Left lung (tissue), 10 donors: ENCODE results near the gene PIBF1. TPM values are rescaled to one million over a fixed set of nuclear protein-coding genes. Genes with fewer than 3 reads are reported as not detected.

Experiments used
- ATAC-seq: fragments of 200-7000 bp; cut with Tn5 transposase; one replicate; pipeline ENCODE4 v1.9.1; 2020; ENCODE audit warnings: moderate library complexity
- DNase-seq, 4 donors: peaks; one replicate each; pipeline ENCODE4 v3.0.0-alpha.2; 2013 to 2020
- H3K27ac ChIP-seq, 2 donors: fragments of 200-600 bp; sonication (generic) in 1 of 2; one replicate each; pipeline versions ENCODE4 v1.5.0 to v1.8.0; 2020 to 2021
- H3K27me3 ChIP-seq, 2 donors: fragments of 200-600 bp; sonication (generic) in 1 of 2; one replicate each; pipeline versions ENCODE4 v1.5.0 to v1.8.0; 2020 to 2021
- H3K36me3 ChIP-seq, 2 donors: fragments of 200-600 bp; sonication (generic) in 1 of 2; one replicate each; pipeline versions ENCODE4 v1.5.0 to v1.8.0; 2020 to 2021
- H3K4me1 ChIP-seq, 2 donors: fragments of 200-600 bp; one replicate each; pipeline ENCODE4 v1.8.0; 2021
- H3K4me3 ChIP-seq, 2 donors: fragments of 200-600 bp; sonication (generic) in 1 of 2; one replicate each; pipeline versions ENCODE4 v1.5.0 to v1.8.0; 2020 to 2021; ENCODE audit warnings: mild to moderate bottlenecking in 1 of 2
- H3K9me3 ChIP-seq, 2 donors: fragments of 200-600 bp; sonication (generic) in 1 of 2; one replicate each; pipeline versions ENCODE4 v1.5.0 to v1.8.0; 2020 to 2021
- CTCF ChIP-seq, 2 donors: fragments of 200-600 bp; sonication (generic) in 1 of 2; IDR thresholded peaks; one replicate each; pipeline versions ENCODE4 v1.5.0 to v1.8.0; 2021; ENCODE audit warnings: antibody characterized with exemption in 2 of 2
- intact Hi-C, 2 donors: fragments of 100-400 bp; cut with DNase I; formaldehyde crosslinking; loops; one replicate each; pipeline versions ENCODE4 v1.11.2 to v1.14.2; 2022
- polyA plus RNA-seq, 6 donors: library from polyadenylated mRNA; unstranded; fragments of 120-200 nt; gene quantifications; one replicate each; pipeline ENCODE4 v1.2.1, GENCODE V29; 2013; ENCODE audit not compliant: insufficient read length in 6 of 6
- total RNA-seq, 2 donors: library from RNA; stranded (reverse); fragmentation: NEBNext Ultra II Directional; extraction: Animal tissue kit (Norgen Biotek cat#: 25700); gene quantifications; one replicate each; pipeline ENCODE4 v1.2.1, GENCODE V29; 2021
- donor health status: DM: no; HTN: yes; CAD: no.
- donor health status: DM: no; HTN: no; CAD: no.

PIBF1 gene
- total and polyA plus RNA-seq, 8 donors: 20.7 to 52.6 (median 41.4) TPM

DNA sequence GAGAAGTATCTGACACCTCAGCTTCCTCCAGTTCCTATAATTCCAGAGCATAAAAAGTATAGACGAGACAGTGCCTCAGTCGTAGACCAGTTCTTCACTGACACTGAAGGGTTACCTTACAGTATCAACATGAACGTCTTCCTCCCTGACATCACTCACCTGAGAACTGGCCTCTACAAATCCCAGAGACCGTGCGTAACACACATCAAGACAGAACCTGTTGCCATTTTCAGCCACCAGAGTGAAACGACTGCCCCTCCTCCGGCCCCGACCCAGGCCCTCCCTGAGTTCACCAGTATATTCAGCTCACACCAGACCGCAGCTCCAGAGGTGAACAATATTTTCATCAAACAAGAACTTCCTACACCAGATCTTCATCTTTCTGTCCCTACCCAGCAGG is 279.9 kb downstream of the PIBF1 start:
- H3K4me3 ChIP-seq: peak overlapping the region in 1 of 2 donors; percentile 73
- no peaks in the 10 kb centered on the region for H3K9me3 ChIP-seq
- peaks cover 6 to 32% of the 10 kb centered on the region in 2 donors for H3K27me3 ChIP-seq
- no peak for TF ChIP-seq CTCF (IDR thresholded peaks at IDR 0.05)
- DNase-seq (peak in 1 of 4 donors; percentile 54), ATAC-seq (peak; percentile 2)
- H3K4me1 ChIP-seq: peaks cover under 1 to 32% of the 10 kb centered on the region in 2 donors
- intact Hi-C loops: no loop called here
- H3K27ac ChIP-seq: peak overlapping the region; percentile 88 to 89
- H3K36me3 ChIP-seq: peaks cover 0 to 19% of the 10 kb centered on the region in 2 donors

DNA sequence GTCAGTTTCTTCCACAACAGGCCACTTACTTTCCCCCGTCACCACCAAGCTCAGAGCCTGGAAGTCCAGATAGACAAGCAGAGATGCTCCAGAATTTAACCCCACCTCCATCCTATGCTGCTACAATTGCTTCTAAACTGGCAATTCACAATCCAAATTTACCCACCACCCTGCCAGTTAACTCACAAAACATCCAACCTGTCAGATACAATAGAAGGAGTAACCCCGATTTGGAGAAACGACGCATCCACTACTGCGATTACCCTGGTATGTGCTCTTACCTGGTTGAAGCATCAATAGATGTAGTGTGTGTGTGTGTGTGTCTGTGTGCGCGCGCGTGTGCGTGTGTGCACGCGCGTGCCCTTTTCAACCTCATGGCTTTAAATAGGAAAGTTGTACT is 280.5 kb downstream of the PIBF1 start:
- Histone ChIP-seq H3K27ac (peak overlapping the region; percentile 88 to 89), H3K36me3 (peaks cover 0 to 20% of the 10 kb centered on the region in 2 donors), H3K4me1 (peaks cover 0 to 32% of the 10 kb centered on the region in 2 donors), H3K4me3 (peak overlapping the region in 1 of 2 donors; percentile 73), H3K9me3 (no peaks in the 10 kb centered on the region), H3K27me3 (peaks cover 2 to 28% of the 10 kb centered on the region in 2 donors)
- TF ChIP-seq CTCF (IDR thresholded peaks at IDR 0.05): no peak
- DNase-seq (peak in 1 of 4 donors; percentile 15), ATAC-seq (no peak)
- intact Hi-C loops: no loop called here

DNA sequence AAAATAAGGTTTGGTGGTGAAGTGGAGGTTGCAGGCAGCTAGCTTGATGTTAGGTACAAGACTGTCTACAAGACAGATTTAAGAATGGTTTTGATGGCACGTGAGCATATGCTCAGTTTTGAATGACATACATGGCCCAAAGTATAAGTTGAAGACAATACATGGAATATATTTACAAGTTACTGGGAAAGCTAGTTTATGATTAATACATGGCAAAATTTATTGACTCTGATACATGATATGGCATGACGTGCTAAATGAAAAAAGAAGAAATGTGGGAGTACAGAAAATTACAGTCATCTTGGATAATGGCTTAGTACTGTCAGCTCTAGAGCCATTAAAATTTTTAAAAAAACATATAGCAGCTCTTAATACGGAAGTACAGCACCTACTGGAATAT is 281.2 kb downstream of the PIBF1 start:
- no peak for TF ChIP-seq CTCF (IDR thresholded peaks at IDR 0.05)
- H3K27ac ChIP-seq: peak overlapping the region; percentile 45 to 88
- intact Hi-C loops: no loop called here

DNA sequence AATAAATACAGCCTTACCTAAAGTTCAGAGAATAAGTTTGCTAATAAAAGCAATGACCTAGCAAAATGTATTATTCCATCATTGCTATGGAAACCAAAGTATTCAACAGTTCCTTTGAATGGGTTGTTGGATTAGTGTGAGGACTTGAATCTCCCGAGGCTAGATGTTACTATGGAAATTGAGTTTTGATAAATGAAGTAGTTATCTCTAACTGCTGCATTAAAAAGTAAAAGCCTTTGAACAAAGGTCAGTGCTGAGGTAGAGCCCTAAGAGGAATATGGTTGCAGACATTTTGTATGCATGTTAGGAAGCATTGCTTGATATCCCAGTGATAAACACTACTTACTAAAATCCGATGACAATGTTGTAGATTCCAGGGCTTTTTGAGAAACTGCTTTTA is 283.1 kb downstream of the PIBF1 start:
- no peak for ATAC-seq
- TF ChIP-seq CTCF (IDR thresholded peaks at IDR 0.05): no peak
- H3K4me3 ChIP-seq: peak overlapping the region in 1 of 2 donors; percentile 17
- H3K27ac ChIP-seq: peak overlapping the region in 1 of 2 donors; percentile 45
- no peaks in the 10 kb centered on the region for H3K9me3 ChIP-seq
- peaks cover 0 to 28% of the 10 kb centered on the region in 2 donors for H3K36me3 ChIP-seq
- no peak for DNase-seq
- peaks cover 0 to 9% of the 10 kb centered on the region in 2 donors for H3K27me3 ChIP-seq
- intact Hi-C loops: no loop called here
- H3K4me1 ChIP-seq: peaks cover 0 to 15% of the 10 kb centered on the region in 2 donors

More for the DNA sequence above, 281.2 kb downstream of the PIBF1 start:
- peaks cover 0 to 27% of the 10 kb centered on the region in 2 donors for H3K36me3 ChIP-seq
- H3K27me3 ChIP-seq: peaks cover 0 to 21% of the 10 kb centered on the region in 2 donors
- peak overlapping the region in 1 of 2 donors; percentile 73 for H3K4me3 ChIP-seq
- ATAC-seq (no peak), DNase-seq (no peak)
- no peaks in the 10 kb centered on the region for H3K9me3 ChIP-seq
- H3K4me1 ChIP-seq: peaks cover 0 to 26% of the 10 kb centered on the region in 2 donors

DNA sequence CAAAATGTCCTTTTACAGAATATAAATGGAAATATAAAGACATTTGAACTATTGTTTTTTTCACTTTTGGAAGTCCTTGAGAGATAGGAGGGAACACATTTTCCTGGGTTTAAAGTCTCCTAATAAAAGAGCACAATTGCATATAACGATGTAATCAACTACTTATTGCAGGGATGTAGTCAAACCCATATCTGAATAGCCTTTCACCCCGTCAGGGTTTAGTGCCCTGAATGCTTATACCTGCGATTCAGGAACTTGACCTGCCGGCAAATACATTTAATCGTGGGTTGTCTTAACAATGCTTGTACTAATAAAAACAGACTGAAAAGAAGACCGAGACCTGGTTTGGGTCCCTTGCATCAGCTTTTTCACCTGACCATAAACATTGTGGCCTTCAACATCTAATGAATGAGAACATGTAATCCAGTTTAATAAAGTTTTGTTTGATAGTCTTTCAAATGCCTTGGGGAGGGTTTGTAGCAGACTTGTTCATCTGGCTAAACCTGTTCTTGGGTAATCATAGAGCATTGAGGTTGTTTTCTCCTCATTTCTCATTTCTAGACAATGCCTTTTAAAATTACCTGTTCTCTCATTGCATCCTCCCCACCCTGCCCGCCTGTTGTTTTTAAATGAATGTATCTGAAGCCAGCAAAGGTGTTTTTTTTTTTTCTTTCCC is 283.9 kb downstream of the PIBF1 start:
- Histone ChIP-seq H3K9me3 (no peaks in the 10 kb centered on the region), H3K4me3 (peak overlapping the region in 1 of 2 donors; percentile 17), H3K27me3 (peaks cover 0 to under 1% of the 10 kb centered on the region in 2 donors), H3K4me1 (peaks cover 3 to 7% of the 10 kb centered on the region in 2 donors), H3K36me3 (peaks cover 0 to 28% of the 10 kb centered on the region in 2 donors), H3K27ac (peak overlapping the region; percentile 45 to 51)
- DNase-seq (peak in 1 of 4 donors; percentile 53), ATAC-seq (peak; percentile 6)
- intact Hi-C loops: no loop called here
- no peak for TF ChIP-seq CTCF (IDR thresholded peaks at IDR 0.05)
